Inflammatory macrophage (primary cell): ENCODE measurements around the gene KRT35.
"Not testable (repeated sequence)": the region's sequence is repeated elsewhere in the genome, so short reads cannot be mapped to it uniquely, and the experiment has no call there.

Experiments
- DNase-seq, 2 donors: peaks; one replicate each; pipeline ENCODE4 v3.0.0-alpha.2; 2020 to 2022

Gene KRT35

DNA sequence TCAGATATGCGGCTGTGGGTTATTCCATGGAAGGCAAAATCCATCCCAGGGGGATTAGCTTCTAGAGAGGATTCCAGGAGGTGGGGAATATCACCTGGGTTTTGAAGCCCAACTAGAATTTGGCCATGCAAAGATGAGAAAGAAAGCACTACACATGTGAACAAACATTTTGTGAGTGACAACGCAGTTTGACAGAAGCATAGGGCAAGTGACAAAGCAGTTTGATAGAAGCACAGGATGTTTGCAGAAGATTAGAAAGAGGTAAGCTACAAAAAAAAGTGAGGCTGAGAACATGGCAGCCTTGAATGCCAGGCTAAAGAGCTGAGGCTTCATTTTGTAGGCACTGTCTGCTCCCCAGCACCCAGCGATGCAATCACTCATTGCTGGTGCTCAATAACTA, 27.9 kb downstream of the KRT35 start:
- no peak for DNase-seq

DNA sequence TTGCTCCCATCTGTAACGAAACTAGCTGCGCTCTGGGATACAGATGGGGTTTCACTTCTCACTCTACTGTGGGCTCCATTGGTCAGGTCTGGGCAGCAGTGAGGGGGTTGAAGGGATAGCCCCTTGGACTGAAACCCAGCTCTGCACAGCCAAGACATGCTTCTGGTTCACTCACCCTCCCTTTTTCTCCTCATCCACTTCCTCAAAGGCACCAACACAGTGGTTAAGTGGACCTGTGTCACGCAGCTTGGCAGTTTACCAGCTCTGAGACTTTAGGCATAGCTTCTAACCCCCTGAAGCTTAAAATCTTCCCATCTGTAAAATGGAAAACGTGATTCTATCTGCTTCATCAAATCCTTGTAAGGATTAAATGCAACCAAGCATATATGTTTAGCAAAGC, 28.7 kb downstream of the KRT35 start:
- no peak for DNase-seq

DNA sequence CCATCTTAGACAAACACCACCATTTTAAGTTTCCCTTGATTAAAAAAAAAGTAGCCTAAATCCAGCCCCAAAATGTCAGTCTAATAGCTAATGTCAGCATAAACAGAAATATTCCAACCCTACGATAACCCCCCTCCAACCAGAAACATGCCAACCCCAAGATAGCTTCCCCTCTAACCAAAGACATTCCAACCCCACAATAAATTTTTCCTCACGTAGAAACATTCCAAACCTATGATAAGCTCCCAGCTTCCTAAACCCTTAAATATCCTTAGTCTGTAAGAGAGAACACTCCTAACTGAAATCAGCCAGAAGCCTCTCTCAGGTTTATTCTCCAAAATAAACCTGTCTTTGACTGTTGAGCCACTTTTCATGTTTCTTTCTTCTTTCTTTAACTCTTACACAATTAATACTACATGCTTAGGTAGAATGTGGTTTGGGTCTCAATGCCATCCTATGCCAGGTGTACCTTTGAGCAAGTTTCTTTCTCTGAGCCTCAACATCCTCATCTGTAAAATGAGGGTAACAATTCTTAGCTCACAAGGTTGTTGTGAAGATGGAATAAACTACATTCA, 29.7 kb downstream of the KRT35 start:
- DNase-seq = no peak

DNA sequence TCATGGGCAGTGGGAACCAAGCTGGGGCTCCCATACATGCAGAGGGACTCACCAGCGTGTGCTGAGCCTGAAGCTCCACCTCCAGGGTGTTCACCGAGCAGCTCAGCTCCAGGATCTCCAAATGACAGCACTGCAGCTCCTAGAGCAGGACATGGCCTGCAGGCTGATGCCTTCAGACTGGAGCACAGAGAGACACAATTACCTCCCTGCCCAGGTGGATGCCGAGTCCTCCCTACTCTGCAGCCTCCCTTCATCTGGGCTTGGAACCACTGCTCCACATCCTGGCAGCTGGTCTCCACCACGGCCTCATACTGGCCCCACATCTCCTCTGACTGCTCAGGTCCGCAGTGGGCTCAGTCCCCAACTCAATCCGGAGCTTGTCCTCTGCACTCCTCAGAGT, 31.9 kb downstream of the KRT35 start:
- DNase-seq = no peak

DNA sequence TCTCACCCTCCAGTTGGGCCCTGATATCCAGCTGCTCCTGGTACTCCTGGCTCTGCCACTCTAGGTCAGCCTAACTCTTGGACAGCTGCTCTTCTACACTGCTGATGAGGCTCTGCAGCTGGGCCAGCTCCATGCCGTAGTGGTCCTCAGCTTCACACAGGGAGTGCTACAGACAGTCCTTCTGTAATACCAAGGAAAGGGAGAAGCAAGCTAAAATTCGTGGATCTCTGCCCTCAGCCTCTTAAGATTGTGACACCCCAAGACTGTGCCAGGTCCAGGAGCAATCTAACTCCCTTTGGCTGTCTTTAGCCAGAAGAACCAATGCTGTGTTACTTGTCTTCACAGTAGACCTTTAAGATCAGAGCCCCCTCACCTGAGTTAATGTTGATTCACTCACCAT, 32.4 kb downstream of the KRT35 start:
- no peak for DNase-seq

DNA sequence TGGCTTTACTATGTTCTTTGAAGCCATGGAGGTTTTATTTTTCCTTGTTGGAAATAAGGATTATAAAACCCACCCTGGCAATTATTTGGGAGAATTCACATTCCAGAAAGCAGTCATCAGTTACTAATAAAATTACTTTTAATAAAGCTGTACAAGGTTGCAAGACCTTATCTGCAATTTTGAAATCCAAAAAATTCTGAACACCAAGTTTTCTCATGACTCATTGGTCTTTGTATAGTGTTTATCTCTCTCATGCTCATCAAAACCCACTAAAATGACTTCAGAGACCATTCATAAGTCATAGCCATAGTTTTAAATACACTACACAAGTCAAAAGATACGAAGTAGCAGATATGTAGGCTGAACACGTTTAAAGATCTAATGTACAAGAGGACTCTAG, 34.1 kb downstream of the KRT35 start:
- DNase-seq = no peak

DNA sequence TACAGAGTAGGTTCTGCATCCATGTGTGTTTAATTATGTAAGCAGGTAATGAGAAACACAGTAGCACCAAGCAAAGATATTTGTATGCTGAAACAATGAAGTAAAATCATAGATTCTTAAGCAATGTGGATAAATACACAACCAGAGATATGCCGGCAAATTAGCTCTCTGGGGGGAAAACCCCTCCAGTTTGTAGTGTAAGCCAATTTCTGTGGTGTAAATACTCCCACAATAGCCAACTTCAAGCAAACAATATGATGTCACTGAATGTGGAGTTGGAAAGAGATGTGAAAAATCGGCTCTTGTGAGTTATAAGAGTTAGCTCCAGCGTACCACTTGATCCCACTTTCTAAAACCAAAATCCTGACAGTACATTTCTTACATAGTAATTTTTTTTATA, 36.3 kb downstream of the KRT35 start:
- no peak for DNase-seq

DNA sequence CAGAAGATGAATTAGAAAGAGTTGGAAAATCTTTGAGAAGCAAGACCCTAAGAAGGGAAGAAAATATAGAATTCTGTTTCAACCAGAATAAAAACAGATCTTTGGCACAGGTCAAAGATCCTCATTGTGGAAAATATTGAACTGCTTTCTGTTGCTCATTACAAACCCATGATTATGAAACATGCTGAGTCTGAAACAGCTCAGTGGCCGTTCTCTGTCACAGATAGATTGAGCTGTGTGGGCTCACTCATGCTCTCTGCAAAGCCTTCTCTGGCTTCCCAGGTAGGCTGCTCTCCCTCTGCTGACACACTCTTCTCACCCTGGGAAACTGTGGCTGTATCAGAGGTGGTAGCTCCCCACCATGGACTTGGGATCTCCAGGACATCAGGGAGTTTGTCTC, 36.8 kb downstream of the KRT35 start:
- no peak for DNase-seq

DNA sequence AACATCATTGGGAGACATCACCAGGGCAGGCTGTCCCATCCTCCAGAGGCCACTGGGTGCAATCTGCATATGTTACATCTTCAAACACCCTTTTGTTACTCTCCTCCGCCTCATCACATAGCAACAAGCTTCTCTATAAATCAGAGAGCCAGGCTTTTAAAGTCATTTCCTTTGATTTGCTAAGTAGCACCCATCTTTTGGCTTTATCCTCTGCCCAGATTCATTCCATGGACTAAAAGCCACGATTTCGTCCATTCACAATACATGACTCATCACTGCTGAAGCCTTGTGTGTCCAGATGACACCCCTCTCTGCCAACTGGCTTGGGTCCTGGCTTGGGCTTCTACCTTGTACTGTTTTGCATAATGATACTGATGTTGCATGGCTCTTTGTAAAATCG, 38.2 kb downstream of the KRT35 start:
- DNase-seq = no peak

DNA sequence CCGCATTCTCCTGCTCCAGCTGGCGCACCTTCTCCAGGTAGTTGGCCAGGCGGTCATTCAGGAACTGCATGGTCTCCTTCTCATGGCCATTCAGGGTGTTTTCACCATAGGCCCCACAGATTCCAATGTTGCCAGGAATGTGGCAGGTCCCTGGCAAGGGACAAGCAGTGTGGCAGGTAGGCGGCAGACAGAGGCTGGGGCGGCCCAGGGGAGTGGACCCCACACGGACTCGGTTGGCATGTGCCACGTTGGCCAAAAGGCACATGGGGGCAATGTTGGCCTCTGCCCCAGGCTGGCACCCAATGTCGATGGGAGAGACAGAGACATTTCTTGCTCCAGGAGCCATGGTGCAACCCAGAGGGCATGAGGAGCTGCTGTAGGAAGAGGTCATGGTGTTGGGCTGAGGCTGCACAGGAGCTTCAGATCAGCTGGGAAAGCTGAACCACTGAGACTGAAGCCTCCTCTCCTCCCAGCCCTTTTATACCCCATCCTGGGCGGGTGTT, 40.4 kb downstream of the KRT35 start, which contains the start of gene KRT38:
KRT38 (minus strand) TSS at position 453 of the 503 bp plus-strand sequence; CDS start at position 391, 62 bp downstream.
- no peak for DNase-seq

DNA sequence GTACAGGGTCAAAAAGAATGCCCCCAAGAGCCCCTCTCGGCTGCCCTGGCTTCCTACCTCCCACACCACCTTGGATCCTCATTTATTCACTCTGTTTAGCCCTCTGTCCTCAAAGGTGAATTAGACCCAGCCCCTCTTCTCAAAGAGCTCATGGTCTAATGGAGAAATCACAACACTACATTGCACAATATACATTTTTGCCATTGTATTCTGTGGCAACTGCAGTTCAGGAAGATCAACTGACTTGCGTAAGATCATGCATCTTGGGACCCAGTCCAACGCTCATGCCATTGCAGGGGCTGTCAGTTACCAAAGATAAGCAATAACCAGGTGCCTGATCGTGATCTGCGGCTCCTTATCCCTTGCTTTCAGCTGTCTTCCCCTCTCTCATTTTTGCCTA, 41.6 kb downstream of the KRT35 start:
- peak; percentile 13 to 29 for DNase-seq

DNA sequence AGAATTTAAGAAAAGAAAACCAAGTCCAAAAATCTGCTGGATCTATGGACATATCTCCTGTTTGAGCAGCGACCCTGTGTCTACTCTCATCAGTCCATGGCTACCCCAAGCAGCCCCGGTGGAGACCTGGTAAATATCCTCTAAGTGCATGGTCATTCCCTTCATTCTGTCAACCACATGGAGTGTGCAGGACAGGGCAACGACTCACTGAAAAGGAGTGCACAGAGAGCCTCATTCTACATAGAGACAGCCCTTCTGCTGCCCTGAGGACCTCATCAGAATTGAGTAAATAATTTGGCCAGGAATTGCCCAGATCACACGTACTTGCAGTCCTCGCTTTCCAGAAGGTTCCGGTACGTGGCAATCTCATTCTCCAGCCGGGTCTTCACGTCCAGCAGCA, 43.2 kb downstream of the KRT35 start:
- DNase-seq = no peak

DNA sequence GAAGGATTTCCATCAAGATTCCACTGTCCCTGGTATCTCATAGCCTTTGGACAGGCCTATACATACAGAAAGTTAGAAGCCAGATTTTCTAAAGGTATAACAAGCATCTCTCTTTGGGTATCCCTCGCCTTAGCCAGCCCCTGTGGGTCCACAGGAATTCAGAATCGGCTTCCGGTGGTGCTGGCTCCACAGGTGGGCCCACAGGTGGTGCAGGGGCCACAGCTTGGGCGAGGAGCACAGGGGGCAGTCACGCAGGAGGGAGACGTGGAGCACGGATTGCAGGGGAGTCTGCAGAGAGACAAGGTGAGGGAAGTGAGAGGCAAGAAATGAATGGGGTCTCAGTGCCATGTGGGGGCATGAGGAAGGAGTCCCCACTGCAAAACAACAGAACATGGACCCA, 43.7 kb downstream of the KRT35 start:
- DNase-seq = no peak

DNA sequence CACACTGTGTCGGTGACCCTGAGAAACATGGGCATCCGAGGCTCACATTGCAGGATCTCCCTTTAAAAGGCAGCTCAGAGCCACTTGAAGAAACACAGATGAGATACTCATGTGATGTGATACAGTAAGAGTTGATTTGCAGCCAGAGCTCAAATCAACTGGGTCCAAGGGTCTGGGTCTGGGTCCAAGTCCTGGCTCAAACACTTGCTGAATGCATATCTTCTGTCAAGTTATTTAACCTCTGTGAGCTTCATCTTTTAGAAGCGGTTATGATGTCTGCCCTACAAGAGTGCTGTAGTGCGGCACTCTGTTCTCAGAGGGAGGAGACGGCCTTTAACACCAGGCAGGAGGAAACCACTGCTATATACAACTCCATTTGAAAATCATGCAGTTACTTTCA, 46.5 kb downstream of the KRT35 start:
- no peak for DNase-seq

DNA sequence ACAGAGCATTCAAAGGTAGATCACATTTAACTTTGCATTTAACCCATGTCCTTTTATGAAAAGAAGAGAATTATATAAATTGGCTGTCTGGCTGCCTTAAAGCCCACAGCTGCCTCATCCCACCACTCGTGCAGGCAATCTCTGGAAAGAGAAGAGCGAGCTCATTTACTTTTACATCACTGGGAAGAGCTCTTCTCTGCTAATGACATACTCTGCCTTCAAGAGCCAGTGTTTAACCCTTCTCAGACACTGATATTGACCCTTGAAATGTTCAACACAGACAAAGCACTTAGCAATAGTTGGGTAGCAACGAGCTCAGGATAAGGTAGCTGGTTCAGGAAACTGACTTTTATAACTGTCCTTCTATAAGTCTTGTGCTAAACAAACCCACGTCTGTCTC, 46.9 kb downstream of the KRT35 start:
- no peak for DNase-seq

DNA sequence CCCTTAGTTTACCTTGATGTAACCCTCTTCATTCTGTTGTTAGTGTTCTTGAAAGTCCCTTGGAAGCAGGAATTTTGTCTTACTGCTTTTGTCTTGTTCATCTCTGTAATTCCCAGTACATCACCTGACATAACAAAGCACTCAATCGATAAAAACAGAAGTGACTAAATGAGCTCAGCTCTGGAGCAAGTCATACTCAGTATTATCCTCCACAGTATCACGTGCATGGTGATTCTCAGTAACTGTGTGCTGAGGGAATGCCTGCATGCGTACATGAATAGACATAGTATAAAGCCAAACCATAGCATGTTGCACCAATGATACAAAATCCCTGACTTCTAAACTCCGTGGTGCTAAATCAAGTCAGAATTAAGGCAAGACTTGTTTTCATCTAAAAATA, 47.4 kb downstream of the KRT35 start:
- DNase-seq = no peak

DNA sequence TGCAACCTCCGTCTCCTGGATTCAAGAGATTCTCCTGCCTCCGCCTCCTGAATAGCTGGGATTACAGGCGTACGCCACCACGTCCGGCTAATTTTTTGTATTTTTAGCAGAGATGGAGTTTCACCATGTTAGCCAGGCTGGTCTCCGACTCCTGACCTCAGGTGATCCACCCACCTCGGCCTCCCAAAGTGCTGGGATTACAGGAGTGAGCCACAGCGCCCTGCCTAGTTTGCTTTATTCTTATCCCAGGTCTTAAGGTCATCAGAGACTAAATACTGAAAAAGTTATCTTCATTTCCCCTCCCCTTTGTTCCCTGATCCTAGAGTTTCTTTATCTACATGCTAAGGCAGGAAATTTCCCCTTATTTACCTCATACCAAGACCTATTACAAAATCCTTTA, 50.6 kb downstream of the KRT35 start:
- DNase-seq = not testable (repeated sequence)

DNA sequence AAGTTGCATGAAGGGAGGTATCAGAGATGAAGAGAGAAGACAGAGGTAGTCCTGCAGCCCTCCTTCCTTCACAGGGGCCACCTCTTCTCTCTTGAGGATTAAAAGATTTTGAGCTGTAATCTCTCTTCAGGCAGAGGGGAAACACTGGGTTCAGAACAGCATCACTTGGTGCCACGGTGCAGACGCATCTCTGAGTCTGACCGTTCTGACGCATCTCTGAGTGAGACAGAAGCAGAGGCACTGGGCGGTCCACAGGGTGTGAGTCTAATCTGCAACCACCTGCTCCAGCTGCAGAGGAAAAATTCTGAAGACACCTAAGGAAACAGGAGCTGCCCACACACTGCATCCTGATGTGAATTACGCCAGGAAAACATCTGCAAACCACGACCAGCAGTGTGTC, 51.3 kb downstream of the KRT35 start:
- no peak for DNase-seq

DNA sequence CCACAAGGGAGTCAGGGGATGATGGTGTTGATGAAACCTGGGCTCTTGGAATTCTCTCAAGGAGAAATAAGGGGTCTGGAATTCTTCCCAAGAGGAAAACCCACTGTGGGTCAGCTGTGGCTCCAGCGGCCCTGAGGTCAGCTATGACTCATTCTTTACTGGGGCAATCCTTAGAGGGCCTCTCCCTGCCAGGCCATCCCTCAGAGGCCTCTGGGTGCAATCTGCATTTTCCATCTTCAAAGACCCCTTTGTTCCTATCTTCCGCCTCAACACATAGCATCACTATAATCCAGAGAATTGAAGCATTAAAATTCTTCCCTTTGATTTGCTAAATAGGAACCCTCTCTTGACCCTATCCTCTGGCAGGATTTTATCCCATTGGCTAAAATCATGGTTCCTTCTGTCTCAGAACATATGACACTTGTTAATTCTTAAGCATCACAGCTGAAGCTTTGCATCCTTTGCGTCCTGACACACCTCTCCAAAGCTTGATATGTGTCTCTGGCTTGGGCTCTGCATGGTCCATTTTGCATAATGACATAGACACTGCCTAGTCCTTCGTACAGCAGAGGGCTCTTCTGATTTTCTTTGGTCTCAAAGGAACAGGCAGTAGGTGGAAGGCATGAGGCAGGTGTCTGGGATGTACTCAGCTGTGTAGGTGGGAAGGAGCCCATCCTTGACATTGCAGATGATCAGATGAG, 52.2 kb downstream of the KRT35 start:
- DNase-seq = no peak
